ENCODE data around the gene ZFYVE27.

ZFYVE27 gene

GRCh38 chr10:97715259-97715874 is 21.6 kb upstream of the ZFYVE27 start:
- DNase-seq: no peak

- no peak for DNase-seq
Measured at GRCh38 chr10:97717627-97718026, 19.3 kb upstream of the ZFYVE27 start.

- no peak for DNase-seq
Measured at GRCh38 chr10:97718178-97718577, 18.8 kb upstream of the ZFYVE27 start.

GRCh38 chr10:97718659-97719142 is 18.2 kb upstream of the ZFYVE27 start:
- DNase-seq: no peak

- DNase-seq: no peak
Measured at GRCh38 chr10:97719602-97720001, 17.3 kb upstream of the ZFYVE27 start.

- no peak for DNase-seq
Measured at GRCh38 chr10:97721871-97722780, 14.8 kb upstream of the ZFYVE27 start.

GRCh38 chr10:97723001-97723400 is 13.9 kb upstream of the ZFYVE27 start:
- no peak for DNase-seq

- DNase-seq: no peak
Measured at GRCh38 chr10:97724341-97724941, 12.5 kb upstream of the ZFYVE27 start.

- no peak for DNase-seq
Measured at GRCh38 chr10:97726636-97727178, 10.2 kb upstream of the ZFYVE27 start.

- DNase-seq: no peak
Measured at GRCh38 chr10:97729014-97729413, 7.9 kb upstream of the ZFYVE27 start.

- peak; percentile 63 for DNase-seq
Measured at GRCh38 chr10:97731346-97732051, 5.4 kb upstream of the ZFYVE27 start.

GRCh38 chr10:97732052-97732359 is 4.9 kb upstream of the ZFYVE27 start:
- no peak for DNase-seq

- DNase-seq: no peak
Measured at GRCh38 chr10:97733256-97733655, 3.7 kb upstream of the ZFYVE27 start.

GRCh38 chr10:97734021-97734420 is 2.9 kb upstream of the ZFYVE27 start:
- DNase-seq: no peak

GRCh38 chr10:97736403-97736901 is 476 bp upstream of the ZFYVE27 start:
- no peak for DNase-seq

- DNase-seq: no peak
Measured at GRCh38 chr10:97737770-97738265, 890 bp downstream of the ZFYVE27 start.

- no peak for DNase-seq
Measured at GRCh38 chr10:97738616-97739015, 1.7 kb downstream of the ZFYVE27 start.

- DNase-seq: no peak
Measured at GRCh38 chr10:97740613-97741012, 3.7 kb downstream of the ZFYVE27 start.

- no peak for DNase-seq
Measured at GRCh38 chr10:97743169-97743943, 6.4 kb downstream of the ZFYVE27 start.

- no peak for DNase-seq
Measured at GRCh38 chr10:97744405-97745035, 7.6 kb downstream of the ZFYVE27 start.

GRCh38 chr10:97747573-97747972 is 10.6 kb downstream of the ZFYVE27 start:
- no peak for DNase-seq
